Activated CD8-positive, alpha-beta memory T cell treated with anti-CD3 and anti-CD28 coated beads, Interleukin-2, amount 50 U/mL, for 1 hour (primary cell): ENCODE data around the gene PTPRN2.
"Not testable (repeated sequence)": the region's sequence is repeated elsewhere in the genome, so short reads cannot be mapped to it uniquely, and the experiment has no call there.

Source experiments
- DNase-seq: peaks from one replicate; pipeline ENCODE4 v3.0.0-alpha.2; 2020; ENCODE audit errors: extremely low read depth

The PTPRN2 gene

DNA sequence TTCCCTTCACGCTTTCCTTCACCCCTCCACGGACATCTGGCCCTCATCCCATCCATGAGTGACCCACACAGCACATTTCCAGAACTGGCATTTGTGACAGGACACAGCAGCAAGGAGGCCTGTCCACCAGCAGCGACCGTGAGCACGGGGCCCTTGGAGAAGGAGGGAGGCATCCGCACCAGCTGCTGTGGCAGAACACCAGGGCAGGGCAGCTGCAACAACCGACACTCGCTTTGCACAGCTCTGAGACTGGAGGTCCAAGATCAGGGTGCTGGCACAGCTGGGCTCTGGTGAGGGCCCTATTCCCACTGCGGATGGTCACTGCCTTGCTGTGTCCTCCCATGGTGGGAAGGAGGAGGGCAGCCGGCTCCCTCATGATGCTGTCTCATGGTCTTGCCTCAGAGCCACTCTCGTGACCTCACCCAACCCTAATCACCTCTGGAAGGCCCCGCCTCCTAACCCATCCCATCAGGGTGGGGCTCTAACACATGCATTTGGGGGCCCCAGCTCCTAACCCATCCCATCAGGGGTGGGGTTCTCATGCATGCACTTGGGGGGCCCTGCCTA, 36.7 kb downstream of the PTPRN2 start:
- no peak for DNase-seq

DNA sequence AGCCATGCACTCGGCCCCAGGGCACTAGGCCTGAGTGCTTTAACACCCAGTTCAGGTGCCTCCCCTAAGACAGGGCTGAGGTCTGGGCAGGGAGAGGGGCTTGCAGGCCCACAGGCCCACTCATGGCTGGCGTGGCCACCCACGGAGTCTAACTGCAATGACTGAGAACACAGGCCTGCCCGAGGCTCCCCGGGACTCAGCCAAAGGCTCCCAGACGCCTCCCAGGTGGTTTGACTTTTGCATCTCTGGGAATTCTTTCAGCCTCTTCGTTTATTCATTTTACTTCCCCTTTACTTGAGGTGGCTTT, 37.3 kb downstream of the PTPRN2 start:
- DNase-seq: no peak

DNA sequence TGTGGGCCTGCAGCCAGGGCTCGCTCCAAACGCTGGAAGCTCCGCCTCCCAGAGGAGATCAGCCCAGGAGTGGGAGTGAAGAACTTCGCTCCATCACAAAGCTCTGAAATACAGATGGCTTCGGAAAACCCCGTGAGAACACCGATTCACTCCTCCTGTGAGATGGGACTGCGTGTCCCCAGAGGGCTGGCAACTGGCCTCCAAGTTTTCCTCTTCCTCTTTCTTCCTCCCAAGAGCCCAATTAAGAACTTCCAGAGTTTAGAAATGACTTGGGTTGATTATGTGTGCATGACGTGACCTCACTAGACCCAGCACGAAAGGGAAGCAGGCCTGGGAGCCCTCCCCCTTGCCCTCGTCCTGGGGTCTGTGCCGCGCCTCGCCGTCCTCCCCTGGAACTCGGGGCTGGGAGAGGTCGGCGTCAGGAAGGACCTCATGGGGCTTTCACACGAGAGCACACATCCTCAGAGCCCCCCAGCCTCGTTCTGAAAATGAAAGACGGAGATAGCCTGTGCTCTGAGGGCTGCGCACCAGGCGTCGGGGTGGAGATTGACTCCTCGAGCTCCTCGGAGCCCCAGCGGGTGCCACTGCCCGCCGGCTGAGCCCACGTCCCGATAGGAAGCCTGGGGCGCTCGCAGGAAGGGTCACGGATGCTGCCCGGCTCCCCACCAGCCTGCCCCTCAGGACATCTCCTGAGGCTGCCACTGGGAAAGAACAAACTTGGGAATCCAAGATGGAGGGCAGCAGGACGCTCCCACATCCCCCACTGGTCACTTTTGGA, 37.8 kb downstream of the PTPRN2 start:
- no peak for DNase-seq

DNA sequence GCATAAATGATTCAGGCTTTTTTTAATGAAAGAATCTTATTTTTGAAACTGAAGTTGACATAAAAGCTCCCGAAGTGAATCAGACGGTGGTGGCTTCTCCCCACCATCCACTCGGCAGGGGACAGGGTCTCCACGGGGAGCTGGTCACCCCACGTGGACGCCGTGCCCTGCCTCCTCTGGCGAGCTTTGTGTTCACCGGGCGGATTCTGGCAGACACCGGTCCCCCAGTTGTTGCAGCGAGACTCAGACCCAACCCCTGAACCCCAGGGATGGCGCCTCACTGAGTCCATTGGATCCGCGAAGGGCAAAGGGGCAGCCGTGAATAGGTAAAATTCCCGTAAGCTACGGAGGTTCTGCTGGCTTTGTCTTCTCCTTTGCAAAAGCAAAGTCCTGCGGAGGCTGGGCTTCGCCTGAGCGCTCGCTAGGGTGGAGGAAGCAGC, 38.4 kb downstream of the PTPRN2 start:
- no peak for DNase-seq

DNA sequence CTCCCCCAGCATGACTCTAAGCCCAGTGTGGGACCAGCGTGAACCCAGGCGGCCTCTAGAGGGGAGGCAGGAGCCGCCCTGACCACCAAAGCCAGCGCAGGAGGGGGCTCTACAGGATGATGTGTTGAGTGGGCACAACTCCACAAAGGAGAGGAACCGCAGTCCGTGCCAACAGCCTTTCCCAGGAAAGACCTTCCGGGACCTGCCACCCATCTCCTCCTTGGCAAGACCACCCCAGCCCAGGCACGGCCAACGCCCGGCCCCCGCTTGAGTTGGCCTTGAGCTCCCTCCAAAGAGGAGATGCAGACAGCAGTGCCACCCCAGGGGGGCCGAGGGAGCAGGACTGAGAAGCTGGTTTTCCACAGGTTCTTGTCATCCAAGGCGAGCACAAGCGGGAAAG, 38.9 kb downstream of the PTPRN2 start:
- no peak for DNase-seq

DNA sequence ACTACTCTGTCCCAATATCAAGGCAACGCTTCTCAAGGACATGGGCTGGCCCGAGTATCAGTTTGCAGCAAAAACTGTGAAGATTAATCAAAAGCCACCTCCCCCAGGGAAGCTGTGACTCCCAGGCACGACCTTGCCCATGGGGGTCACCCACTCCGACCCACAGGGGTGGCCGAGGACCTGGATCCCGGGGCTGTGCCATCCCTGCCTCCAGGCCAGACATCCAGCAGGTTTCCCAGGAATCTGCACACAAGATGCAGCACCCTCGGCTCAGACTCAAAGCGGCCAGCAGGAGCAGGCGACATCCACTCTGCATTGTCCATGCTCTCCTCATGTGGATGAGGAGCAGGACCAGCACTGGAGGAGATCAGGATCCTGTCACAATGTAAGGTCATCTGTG, 39.8 kb downstream of the PTPRN2 start:
- no peak for DNase-seq

DNA sequence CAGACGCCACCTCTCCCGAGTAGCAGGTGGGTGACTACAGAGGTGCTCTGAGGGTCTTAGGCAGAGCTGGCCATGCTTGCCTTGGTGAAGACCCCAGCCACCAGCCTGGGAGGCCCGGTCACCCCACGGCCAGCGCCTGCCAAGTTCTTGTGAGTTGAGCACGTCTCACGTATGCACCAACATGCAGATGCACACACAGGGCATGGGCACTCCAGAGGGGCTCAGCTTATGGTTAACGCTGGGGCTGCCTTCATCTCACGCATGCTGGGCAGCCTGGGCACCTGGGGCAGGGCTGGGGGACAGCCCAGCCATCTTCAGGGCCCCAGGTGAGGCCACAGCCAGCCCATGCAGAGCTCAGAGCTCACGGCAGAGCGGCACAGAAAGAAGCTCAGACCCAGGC, 41.0 kb downstream of the PTPRN2 start:
- DNase-seq: no peak

DNA sequence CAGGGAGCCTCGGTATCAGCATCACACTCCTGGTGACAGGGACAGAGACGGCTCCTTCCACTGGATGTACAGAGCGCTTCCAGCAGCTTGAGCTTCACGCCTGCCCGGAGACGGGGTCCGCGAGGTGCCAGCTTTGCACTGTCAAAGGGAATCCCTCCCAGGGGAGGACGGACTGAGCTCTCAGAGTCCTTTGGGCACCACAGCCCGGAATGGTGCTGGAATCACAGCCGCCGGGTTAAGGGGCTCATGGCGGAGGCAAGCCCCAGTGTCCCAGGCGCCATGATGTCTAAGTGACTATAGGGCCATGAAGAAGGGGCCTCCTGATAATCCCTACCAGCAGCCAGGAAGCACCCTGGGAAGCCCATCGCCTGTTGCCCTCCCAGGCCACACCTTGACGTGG, 41.4 kb downstream of the PTPRN2 start:
- DNase-seq: no peak

DNA sequence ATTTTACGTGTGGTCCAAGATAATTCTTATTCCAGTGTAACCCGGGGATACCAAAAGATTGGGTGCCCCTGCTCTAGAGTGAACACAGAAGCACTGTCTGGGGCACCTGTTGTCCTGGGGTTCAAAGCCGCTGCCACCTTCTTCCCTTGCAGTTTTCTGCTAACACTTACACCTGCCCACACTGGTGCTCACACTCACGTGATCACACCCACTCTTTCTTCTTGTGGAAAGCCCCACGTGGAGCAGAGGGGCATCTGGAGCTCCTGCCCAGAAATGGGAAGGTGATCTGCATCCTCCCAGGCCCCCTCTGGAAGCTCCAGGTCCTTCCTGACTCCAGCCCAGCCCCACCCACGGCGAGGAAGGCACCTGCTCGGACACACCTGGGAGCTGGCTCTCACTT, 42.9 kb downstream of the PTPRN2 start:
- DNase-seq: no peak

DNA sequence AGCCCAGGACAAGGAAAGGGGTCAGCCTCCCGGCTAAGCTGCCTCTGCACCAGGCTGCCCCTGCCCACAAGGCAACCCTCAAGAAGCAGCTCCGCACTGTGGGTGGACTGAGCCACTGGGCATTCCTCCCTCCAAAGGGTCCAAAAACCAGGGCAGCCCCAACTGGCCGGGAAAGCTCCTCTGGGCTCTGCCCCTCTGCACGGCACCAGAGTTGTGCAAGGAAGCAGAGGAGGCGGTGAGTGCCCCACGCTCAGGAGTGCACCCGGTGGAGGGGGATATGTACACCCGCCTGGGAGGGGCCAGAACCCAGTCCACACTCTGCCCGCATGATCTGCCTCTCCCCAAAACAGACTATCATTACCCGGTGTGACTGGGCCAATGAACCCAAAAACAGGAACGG, 43.8 kb downstream of the PTPRN2 start:
- no peak for DNase-seq

DNA sequence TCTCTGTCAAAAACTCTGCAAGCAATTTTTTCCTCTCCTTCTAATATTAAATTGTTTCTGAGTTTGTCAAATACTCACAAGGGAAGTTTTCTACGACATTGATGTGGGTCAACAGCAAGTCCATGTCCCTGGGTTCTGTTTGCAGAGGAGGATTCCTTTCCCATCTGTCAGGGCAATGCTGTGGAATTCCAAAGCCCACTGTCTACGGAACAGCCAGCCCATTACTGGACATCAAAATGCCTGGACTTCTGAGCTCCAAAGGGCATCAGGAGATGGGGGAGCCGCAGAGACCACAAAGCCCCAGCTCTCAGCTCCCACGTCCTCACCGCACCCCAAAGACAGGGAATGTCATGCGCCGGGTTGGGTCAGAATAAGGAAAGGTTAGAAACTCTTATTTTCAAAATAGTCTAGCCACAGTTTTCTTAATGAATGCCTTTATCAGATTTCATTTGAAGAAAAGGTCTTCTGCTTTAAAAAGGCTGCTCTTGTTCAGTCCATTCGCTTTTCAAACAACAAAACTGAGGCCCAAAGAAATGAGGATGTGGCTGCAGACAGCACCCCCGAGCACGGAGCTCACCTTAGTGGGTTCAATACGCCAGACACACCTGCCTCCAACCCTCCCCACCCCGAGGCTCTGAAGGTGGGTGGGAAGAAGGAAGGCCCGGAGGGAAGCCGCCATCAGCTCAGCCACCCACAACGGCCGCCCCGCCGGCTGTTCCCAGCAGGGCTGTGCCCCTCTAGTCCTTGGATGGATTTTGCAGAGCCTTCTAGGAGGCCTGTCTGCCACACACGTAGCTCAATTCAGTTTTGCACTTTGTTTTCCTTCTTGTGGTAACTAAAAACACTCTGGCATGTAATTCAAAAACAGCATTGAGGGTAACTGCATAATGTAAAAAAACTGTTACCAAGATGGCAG, 44.7 kb downstream of the PTPRN2 start:
- DNase-seq: no peak

DNA sequence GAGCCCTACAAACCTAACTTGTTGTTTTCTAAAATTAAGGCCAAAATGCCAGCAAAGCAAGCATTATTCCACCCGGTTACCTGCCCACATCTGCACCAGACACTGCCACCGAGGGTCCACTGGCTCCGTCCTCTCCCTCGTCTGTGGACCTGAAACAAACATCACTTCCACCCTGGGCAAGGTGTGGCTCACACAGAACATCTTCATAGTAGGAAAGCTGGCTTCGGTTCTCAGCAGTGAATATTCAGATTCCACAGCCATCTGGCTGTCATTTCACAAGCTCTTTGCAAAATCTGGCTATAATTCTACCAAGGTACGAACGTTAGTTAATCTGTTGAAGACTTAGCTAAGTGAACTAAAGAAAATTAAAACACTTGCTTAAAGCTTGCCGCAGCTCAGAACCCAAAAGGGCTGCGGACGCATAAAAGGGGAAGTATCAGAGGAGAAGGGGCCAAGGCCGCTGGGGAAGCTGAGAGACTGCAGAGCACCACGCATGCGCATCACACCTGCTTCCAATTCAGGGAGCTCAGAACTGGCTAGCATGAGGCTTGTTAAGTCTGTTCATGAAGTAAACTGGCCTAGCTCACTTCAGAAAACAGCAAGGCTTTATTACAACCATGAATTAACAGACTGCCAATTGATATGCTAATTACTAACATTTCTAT, 46.1 kb downstream of the PTPRN2 start:
- no peak for DNase-seq

DNA sequence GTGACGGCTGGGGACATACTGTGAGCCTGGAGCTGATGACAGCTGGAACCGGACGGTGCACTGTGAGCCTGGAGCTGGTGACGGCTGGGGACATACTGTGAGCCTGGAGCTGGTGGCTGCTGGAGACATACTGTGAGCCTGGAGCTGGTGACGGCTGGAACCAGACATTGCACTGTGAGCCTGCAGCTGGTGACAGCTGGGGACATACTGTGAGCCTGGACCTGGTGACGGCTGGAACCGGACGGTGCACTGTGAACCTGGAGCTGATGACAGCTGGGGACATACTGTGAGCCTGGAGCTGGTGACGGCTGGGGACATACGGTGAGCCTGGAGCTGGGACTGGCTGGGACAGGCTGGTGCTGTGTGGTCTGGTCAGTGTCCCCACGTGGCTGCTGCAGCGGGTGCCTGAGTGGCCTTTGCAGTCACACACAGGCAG, 47.9 kb downstream of the PTPRN2 start:
- no peak for DNase-seq

DNA sequence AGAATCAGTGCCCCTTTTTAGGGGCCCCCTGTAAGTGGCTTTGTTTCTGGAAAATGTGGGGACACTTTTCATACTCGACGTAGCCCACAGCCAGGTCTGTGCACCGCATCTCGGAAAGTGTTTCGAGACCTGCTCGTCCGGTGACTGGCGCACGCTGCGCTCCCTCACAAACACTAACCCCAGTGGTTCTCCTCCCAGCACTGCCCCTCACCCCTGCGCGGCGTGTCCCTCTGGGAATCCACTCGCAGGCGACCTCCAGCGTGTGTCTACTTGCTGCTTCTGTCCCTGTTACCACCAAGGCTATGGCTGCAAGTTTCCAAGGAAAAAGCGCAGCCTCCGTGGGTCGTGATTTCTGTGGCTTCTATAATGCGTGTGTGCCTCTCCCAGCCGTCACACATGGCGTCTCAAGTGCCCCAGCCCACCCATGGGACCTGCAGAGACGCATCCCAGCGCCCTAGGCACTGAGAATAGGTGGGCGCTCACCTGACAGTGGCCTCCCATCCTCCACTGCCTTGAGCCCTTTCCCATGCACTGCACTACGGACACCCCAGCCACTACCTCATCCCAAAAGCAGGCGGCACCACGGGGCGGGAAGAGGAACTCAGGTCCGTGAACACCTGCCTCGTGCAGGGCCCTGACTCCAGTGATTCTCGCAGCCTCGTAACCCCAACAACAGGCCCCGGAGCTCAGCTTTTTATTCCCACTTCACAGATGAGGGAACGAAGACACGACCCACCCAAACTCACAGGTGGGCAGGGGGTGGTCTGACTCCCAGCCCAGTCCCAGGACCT, 49.3 kb downstream of the PTPRN2 start:
- no peak for DNase-seq

DNA sequence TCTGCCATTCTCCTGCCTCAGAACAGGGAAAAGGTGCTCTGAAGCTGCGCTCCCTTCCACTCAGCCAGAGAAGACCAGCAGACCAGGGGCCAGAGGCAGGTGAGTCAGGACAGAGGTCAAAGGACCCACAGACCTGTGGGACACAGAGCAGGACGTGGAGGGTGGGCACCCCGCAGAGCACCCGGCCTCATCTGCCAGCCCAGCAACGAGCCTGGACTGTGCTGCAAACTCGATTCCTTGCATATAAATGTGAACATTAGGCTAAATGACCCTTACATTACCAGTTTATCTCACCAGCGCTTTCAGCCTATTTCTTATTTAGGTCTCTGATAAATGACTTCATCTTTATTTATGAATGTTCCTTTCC, 50.1 kb downstream of the PTPRN2 start:
- DNase-seq: no peak

DNA sequence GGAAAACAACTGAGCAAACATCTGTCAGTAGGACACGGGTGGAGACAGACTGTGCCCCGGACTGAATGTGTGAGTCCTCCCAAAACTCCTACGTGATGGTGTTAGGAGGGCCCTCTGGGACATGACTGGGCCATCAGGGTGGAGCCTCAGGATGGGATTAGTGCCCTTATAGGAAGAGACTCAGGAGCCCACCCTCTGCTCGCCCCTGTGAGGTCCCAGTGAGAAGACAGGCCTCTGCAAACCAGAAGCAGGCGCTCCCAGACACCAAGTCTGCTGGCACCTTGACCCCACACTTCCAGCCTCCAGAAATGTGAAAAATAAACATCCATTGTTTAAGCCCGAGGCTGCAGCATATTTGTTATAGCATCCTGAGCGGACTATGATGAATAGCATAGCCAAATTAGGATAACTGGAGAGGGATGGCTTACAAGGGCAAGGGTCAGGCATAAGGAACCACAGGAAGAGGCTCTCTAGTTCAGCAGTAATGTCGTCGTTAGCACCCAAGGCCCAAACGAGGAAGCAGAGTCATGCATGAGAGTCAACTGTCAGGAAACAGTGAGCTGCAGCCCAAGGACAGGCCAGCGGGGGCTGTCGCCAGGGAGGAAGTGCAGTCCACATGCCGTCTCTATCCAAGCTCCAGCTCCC, 50.6 kb downstream of the PTPRN2 start:
- no peak for DNase-seq

DNA sequence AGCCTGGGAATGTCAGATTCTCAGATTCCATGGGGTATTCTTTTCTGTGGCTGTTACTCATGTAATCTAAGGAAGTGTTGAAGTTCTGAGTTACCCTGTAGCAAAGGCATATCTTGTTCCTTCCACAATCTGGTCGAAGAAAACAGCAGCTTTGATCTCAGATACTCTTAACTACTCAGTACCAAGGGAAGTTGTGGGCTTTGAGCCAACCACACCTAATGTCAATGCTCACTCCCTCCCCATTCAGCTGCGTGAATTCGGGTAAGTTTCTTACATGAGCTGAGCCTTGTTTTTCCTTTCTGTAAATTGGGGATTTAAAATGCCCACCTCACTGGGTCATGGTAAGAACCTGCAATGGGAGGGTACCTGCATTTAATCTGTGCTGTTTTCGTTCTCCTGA, 52.5 kb downstream of the PTPRN2 start:
- no peak for DNase-seq

DNA sequence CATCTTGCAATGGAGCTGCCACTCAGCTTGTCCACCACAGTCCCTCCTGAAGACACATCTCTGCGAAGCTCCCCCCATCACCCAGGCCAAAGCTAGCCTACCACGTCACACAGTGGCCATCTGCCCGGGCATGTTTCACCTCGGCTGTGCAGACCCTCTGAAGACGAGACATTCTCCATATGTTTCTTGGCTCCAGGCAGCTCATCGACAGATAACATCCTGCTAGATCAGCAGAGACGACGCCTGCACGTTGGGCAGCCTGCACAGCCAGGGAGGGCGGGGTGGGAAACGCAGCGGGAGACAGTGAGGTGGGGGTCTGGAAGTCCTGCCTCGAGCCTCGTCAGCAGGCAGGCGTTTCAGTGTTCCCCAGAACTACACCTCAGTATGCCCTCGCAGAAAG, 53.0 kb downstream of the PTPRN2 start:
- no peak for DNase-seq

DNA sequence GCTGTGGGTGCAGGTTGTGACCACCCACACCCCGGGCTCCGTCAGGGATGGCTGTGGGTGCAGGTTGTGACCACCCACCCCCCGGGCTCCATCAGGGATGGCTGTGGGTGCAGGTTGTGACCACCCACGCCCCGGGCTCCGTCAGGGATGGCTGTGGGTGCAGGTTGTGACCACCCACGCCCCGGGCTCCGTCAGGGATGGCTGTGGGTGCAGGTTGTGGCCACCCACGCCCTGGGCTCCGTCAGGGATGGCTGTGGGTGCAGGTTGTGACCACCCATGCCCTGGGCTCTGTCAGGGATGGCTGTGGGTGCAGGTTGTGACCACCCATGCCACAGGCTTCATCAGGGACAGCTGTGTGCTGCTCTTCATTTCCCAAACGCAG, 53.5 kb downstream of the PTPRN2 start:
- not testable (repeated sequence) for DNase-seq

DNA sequence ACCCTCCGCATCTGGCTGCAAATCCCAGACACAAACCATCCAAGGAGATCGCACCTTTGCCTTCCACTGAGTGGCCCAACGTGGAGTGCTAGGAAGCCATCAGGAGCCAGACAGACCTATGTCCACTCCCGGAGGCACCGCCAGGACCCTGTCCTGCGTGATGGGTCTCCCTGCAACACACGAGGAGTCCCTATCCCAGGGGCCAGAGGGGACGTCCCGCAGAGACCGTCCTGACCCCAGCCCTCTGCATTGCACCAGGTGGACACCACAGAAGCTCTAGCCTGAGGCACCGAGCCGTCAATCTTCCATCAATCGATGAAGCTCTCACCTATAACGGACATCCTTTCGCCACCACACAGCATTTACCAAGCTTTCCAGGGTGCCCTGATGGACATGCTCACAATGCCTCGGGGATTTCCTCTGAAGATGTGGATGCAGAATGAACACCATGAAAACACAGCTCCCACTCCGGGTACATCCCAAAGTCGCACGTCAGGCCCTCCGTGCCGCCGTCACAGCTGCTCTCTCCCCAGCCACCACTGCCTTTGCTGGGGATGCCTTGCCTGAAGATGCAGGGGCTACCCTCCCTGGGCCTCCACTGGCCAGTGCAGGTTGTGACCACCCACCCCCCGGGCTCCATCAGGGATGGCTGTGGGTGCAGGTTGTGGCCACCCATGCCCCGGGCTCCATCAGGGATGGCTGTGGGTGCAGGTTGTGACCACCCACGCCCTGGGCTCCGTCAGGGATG, 54.1 kb downstream of the PTPRN2 start:
- no peak for DNase-seq
